ENCODE measurements around the gene CLEC16A.

Gene CLEC16A

DNA sequence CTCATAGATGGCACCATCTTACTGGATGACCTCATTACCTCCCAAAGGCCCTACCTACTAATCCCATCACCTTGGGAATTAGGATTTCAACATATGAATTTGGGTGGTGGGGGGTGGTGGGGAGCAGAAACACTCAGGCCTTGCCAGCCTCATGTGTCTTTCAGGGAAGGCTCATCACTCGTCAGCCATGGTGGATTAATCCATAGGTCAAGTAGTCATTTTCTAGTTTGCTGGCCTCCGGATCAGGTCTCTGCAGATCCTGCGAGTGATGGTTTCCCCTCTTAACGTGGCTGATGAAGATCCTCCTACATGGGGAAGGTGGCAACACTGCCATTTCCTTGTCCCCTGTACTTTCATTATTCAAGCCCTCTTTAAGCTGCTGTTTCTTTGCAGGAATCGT is 101.1 kb downstream of the CLEC16A start:
- no peak for DNase-seq (ENCODE audit: low spot score)

DNA sequence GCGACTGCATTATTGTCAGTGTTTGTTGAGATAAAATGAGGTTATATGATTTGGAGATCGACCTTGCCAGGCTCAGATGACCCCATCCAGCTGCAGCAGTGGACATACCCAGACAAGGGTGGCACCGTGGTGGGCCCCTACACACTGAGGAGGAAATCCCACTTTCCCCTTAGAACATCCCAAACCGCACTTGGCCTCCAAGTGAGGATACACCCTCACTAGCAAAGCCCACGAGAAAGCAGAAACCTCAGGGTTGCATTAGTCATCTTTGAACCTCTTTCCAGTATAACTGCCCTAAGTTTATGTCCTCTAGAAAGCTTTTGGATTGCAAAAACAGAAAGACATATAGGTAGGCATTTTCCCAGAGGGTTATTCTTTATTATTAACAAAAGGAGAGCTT is 101.5 kb downstream of the CLEC16A start:
- no peak for DNase-seq (ENCODE audit: low spot score)

DNA sequence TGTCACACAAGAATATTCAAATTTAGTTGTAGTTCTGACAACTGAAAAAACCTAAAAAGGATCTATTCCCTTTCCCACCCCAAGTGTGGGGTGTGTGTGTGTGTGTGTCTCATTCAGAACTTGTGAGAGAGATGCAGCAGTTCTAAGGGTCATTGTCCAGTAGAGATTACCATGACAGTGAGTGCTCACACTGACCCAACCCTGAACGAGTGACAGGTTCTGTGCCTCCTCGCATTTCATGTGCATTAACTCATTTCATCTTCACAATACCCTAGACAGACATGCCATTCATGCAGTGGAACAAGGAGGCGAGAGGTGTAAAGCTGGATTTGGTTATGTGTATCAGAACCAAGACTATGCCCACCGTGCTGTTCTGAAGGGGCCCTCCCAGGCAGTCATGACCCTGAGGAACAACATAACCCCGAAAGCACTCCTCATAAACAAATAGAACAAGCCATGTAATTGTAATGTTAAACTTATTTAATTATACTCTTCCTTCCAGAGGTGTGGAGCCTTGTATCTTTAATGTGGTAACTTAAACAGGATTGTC is 102.1 kb downstream of the CLEC16A start:
- no peak for DNase-seq (ENCODE audit: low spot score)

DNA sequence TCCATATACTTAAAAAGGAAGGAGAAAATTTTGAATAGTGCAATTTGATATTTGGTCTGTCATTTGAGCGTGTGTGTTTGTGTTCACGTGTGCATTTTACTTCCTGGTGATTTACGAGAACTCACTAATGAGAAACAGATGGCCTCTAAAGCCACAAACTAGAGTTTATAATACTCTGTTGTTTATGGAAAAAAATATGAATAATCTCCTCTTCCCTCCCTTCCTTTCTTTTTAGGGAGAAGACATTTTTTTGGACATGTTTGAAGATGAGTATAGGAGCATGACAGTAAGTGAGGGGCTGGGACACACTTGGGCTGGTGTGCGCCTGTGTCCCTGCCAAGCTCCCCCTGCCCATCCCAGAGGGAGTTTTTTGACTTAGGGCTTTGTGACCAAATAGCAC is 102.7 kb downstream of the CLEC16A start:
- DNase-seq (ENCODE audit: low spot score): no peak

DNA sequence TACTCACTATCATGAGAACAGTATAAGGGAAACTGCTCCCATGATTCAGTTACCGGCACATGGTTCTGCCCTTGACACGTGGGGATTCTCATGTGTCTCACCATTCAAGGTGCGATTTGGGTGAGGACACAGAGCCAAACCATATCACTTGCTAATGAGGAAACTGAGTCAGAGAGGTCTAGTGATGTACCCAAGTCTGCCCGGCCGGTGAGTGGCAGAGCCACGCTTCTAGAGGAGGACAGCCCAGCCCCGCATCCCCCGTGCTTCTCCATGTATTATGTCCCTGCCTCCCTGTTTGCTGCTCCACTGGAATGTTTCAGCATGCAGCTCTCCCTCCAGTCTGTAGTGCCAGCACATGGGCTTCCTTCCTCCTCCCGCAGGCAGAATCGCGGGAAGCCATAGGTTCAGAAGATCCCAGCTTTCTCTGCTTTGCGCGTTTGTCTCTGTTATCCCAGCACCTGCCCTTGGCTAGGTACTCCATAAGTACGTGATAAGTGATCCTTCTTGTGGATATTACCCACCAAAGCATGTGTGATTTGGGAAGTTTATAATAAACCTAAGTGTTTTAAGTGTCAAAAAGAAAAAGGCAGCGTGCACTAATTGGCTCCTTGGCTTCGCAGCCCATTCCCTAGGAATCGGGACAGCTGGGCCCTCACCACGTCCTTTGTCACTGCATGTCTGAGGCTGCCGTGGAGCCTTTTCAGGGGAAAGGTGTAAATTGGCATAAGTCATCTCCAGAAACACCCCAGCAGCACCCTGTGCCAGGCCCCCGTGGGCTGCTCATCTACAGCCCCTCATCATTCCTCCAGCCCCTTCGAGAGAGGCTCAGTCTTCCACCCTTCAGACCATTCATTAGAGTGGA is 103.8 kb downstream of the CLEC16A start:
- no peak for DNase-seq (ENCODE audit: low spot score)

DNA sequence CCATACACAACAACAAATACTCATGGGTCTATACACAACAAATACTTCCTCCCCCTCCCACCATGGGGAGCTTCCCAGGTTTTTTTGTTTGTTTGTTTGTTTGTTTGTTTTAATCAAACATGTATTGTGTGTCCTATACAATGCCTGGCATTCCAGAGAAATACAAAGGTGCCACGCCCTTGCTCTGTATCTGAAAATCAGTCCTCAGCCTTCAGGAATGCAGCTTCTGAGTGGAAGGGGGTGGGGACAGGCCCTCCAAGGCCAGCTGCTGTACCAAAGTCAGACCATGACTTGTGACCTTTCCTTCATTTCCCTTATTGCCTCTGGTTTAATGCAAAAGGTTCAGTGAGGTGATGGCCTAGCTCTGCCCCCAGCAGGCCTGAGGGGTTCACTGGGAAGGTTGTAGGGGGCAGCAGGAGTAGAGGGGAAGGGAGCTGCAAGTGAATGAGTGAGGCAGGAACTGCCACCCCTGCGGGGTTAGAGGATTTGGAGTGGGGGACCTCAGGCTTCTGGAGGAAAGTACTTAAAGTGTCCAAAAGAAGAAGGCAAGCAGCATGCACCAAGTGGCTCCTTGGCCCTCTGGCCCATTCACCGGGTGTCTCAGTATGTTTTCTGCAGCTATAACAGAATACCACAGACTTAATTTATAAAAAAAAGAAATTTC is 105.2 kb downstream of the CLEC16A start:
- no peak for DNase-seq (ENCODE audit: low spot score)

DNA sequence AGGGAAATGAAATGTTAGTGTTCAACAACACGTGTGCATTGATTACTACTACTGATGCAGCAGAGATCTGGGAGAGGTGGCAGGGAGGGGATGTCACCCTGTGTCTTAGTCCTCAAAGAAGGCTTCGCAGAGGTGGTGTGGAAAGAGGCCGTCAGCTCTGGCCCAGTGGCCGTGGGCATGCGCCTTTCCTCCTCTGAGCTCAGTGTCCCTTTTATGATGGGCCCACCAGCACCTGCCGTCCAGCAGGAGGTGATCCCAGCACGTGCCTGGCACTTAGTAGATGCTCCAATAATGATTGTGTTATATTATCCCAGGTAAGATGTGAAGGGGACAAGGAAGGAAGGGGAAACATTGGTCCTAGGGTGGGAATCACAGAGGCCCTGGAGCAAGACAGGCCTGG is 106.2 kb downstream of the CLEC16A start:
- no peak for DNase-seq (ENCODE audit: low spot score)

DNA sequence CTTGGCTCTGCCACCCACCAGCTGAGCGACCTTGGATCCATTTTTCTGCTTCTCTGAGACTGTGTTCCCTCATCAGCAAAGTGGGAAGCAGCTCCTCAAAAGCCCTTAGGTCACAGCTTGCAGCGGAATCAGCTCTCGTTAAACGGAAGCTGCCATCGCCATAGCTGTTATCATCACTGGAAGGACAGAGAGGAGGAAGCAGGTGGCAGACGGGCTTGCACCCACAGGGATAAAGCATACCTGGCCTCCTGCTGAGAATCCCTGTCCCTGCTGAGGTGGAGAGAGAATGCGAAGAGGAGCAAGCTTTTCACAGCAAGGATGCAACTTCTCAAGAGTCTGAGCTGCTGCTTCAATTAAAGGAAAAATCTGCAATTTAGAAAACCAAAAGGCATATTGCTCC is 106.6 kb downstream of the CLEC16A start:
- no peak for DNase-seq (ENCODE audit: low spot score)

DNA sequence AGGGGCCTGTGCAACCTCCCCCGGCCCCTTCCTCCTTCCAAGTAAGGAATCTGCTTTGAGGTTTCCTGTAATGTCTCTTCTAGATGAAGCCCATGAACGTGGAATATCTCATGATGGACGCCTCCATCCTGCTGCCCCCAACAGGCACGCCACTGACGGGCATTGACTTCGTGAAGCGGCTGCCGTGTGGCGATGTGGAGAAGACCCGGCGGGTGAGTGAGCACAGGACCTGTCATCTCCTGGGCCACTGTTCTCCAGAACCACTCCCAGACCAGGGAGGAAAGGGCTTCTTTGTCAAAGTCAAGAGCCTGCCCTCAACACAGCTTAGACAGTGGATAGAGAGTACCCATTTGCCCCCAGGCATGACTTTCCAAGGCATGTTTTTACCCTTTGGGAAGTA is 107.1 kb downstream of the CLEC16A start:
- no peak for DNase-seq (ENCODE audit: low spot score)

DNA sequence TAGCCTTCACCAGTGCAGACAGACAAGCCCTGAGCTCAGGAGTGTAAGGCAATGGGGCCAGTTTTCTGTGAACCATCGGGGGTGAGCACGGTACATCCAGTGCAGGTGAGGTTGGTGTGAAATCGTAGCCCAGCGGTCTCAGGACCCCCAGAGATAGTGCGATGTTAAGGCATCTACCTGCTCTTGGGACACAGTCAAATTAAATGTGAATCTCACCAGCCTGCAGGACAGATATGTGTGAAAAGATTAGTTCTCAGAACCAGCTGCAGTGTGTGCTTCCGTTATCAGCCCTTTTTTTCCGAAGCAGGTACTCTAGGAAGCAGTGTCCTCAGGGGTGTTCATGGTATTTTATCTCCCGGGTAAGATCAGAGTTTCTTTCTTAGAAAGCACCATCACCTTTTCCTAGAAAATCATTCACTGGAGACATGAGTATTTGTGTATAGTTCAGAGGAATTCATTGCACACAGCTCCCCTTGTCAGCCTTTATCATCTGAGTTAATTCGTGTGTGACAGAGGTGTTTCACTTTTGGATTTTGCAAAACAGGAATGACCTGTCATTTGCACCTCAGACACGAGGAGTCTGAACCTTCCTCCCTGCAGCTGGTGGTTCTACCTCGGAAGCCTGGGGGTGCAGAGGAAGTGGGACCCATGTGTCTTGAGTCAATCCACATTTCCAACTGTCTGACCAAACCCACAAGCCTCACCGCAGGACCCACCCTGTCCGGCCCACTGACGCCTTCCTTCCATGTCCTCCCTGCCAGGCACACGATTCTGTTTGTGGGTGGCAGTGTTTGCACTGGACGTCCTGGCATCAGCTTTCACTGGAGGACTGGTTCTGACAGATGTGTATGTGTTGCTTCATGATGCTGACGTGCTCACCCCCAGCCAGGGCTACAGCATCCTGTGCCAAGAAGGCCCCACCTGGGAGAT is 107.8 kb downstream of the CLEC16A start:
- peak; percentile 73 for DNase-seq (ENCODE audit: low spot score)

DNA sequence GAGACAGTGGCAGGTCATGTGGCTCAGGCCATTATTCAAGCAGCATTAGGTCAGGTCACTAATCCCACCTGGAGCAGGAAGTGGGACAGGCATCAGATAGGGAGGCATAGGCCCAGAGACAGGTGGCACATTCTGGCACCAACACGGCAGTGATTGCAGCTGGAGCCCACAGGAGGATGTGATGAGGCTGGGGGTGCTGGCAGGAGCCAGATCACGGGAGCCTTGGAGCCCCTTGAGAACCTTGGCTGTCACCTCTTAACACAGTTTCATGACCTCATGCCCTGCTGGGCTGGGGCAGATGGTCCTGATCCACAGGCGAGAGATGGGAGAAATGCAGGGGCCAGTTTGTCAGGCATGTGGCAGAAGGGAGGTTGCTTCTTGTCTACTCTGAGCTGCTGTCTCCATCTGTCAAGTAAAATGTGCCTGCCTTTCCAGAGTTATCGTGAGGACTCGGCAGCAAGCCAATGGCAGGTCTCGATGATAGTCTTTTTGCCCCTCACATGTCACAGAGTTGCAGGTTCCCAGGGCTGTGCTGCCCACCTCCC is 109.6 kb downstream of the CLEC16A start:
- no peak for DNase-seq (ENCODE audit: low spot score)

DNA sequence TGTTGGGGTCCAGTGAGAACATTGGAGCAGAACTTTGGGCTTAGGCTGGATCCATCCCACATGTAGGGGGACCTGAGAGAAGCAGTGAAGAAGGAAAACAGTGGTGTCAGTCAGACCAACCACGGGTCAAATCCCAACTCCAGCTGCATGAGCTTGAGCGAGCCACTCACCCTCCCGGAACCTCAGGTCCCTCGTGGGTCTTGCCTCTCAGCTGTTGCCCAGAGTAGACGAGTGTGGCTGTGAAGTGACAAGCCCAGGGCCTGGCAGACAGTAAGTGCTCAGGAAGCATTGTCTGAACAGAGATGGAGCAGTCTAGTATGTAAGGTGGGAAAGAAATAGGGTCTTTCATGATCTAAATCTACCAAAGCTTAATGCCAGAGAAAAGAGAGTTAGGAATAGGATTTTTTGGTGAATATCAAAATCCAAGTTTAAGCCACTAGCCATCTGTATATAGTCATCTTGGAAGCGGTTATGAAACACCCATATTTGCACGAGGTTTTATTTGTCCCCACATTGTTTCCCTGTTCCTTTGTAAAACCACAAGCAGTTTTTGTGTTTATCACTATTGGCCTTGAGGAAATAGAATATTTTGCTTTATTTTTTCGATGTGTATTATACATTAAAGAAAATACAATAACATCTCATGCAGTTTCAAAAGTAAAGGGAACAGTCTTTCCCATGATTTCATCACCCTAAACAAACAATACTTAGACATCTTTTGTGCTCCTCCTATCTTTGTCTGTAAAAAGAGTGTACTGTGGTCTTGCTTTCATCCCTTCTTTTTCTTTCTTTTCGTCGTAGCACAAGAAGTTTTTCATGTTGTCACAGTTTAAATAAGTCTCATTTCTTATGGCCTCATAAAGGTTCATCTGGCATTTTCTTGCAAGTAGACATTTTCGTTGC is 112.0 kb downstream of the CLEC16A start:
- DNase-seq (ENCODE audit: low spot score): no peak

DNA sequence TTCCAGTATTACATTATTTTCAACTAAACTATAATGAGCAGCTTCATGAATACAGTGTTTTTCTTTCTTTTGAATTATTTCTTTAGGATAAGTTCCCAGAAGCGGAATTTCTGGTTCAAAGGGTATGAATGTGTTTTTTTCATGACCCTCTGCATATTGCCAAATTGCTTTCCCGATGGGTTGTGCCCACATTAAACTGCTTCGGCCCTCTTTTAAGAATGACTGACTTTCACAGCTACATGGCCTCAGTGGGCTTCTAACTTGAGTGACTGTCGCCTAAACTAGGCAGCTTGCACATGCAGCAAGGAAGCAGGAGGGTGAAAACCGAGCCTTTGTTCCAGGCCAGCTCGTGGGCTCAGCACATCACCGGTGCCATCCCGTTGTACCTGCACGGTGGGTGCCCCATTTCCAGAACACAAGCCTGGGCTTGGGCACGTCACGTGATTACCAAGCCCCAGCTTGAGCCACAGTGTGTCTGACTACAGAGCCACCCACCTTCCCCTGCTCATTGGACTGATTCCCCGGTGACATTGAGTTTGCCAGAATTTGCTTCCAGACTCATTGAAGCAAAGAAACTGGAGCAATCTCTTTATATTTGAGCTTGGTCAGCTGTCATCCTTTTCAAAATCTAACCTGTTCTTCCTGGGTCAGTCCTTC is 112.8 kb downstream of the CLEC16A start:
- no peak for DNase-seq (ENCODE audit: low spot score)

DNA sequence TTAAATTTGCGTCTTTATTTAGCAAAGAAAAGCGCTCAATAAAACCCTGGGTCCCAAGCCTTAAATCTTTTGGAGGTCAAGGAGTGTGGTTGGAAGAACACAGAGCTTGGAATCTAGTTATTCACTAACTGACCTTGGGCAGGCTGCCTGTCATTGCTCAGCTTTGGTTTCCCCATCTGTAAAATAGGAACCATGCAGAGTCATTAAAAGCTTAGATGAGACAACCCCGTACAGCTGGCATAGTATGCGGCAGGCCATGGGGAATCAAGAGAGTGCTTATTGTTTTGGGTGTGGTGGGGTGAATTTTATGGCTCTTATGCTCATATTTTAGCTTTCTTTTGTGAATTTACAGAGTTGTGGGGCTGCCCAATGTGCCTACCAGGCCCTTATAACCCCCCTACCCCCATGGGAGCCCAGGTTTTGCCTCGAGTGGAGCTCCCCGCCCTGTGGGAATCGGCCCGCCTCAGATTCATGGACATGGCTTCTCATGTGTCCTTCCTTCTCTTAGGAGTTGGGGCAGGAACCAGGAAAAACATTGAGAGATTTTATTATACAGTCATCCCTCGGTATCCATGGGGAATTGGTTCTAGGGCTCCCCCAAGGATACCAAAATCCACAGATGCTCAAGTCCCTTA is 113.5 kb downstream of the CLEC16A start:
- DNase-seq (ENCODE audit: low spot score): no peak

DNA sequence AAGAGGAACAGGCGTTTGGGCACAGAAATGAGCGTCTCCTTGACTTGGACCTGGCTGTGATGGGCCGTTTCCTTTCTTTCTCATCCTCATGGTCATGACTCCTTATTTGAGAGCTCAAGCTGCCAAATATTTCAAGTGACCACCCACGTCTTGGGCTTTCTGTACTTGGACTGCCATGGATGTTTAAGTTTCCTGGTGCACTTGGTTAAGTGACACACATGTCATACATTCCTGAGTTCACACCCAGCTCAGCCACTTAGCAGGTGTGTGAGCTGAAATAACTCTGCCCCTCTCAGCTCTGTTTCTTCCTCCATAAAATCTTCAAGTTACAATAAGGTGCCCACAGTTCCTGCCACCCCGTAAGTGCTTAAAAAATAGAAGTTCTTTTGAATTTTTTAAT is 114.5 kb downstream of the CLEC16A start:
- DNase-seq (ENCODE audit: low spot score): no peak

DNA sequence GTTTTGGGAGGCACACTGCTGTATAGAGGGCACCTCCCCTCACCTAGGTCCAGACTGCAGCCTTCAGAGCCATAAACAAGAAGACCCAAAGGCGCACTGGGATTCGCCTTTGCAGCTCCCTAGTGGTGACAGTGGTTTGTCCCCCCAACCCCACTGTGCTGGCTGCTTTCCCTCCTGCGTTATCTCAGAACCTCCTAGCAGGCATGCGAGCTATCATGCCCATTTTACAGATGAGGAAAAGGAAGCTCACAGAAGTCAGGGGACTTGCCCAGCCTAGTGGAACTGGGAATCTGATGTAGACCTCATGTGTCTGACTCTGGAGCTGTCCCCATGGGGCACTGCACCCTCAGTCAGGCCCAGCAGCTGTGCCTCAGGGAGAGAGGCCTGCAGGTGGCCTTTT is 115.2 kb downstream of the CLEC16A start:
- no peak for DNase-seq (ENCODE audit: low spot score)

DNA sequence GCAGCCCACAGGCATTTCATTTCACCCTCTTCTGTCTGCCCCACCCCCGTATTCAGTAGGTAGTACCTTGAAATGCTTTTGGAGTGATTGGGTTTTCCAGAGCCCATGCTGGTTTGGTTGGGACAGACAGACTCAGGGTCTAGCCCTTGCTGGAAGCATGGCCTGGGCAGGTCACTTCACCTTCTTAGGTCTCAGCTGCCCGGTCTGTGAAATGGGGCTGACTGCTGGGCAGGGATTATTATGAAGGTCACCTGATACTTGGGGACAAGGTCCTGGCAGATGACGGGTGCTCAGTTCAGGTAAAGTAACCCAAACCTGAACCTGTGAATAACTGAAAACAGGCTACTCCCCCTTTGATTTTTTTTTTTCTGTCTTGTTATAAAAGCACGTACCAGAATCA is 116.0 kb downstream of the CLEC16A start:
- no peak for DNase-seq (ENCODE audit: low spot score)

DNA sequence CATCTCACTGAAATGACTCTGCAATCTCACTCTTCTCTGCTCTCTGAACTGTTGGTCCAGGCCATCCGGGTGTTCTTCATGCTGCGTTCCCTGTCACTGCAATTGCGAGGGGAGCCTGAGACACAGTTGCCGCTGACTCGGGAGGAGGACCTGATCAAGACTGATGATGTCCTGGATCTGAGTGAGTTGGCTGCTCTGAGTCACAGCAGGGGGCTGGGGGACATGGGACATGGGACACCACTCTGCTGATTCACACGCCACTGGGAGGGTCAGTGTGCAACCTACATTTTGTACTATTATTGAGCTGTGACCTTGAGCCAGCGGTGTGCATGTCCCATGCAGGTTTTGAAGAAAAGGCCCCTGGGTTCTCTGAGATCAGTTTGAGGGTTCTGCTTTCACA is 116.5 kb downstream of the CLEC16A start:
- no peak for DNase-seq (ENCODE audit: low spot score)

DNA sequence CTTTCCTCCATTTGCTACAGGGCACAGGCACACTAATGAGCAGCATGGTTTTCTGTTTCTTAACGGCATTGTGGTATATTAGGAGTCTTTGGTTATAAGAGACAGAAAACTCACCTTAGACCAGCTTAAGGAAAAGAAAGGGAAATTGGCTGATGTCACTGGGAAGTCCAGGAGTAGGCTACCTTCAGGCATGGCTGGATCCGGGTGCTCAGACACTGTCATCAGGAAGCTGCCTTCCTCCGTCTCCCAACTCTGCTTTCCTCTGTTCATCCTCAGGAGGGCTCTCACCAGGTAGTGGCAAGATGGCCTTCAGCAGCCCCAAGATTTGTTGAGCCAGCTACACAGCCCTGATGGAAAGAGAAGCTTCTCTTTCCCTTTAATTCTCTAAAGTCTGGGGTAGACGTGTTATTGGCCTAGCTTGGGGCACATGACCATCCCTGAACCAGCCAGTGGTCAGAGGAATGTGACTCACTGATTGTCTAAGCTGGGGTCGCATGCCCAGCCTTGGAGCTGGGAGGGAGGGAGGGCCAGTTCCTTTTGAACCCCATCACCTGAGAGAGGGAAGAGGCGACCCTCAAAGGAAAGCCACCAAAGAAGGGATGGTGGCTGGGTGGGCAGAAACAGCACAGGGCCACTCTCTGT is 117.4 kb downstream of the CLEC16A start:
- no peak for DNase-seq (ENCODE audit: low spot score)

Data from CD4-positive, alpha-beta T cell treated with Interleukin-2 at 100 ng/mL for 4 hours (primary cell).